Measurements from ENCODE around the gene INTS6L. TPM values are rescaled to one million over a fixed set of nuclear protein-coding genes. Genes with fewer than 3 reads are reported as not detected.
"Not testable (repeated sequence)": the region's sequence is repeated elsewhere in the genome, so short reads cannot be mapped to it uniquely, and the experiment has no call there.

Gene INTS6L
- total and polyA plus RNA-seq, 4 donors, result 1.4 to 15.6 (median 12.7) TPM

- H3K36me3 ChIP-seq (ENCODE audit: control insufficient read depth in 1 of 2, insufficient read depth in 2 of 2, low read length in 1 of 2), result no peaks in the 10 kb centered on the region
- 65 to 76% methylated on average over 6 of the region's 6 CpGs for WGBS, 2 donors
- no peak overlapping the region for H3K27ac ChIP-seq (ENCODE audit: low read depth in 1 of 2, low read length in 2 of 2)
- ATAC-seq (ENCODE audit: low FRiP score) (no peak), DNase-seq (no peak)
- no peaks in the 10 kb centered on the region for H3K9me3 ChIP-seq (ENCODE audit: control insufficient read depth, low read length)
- H3K27me3 ChIP-seq (ENCODE audit: control insufficient read depth in 1 of 2, insufficient read depth in 2 of 2, low read length in 1 of 2), result no peaks in the 10 kb centered on the region
- H3K4me1 ChIP-seq (ENCODE audit: control insufficient read depth in 1 of 2, insufficient read depth in 2 of 2, low read length in 2 of 2), result no peaks in the 10 kb centered on the region
- intact Hi-C loops (cut with DNase I), result no loop called here
- H3K4me3 ChIP-seq (ENCODE audit: low read length in 2 of 2), result no peak overlapping the region
Observed at GRCh38 chrX:135605906-135606305, 85.4 kb downstream of the INTS6L start.

GRCh38 chrX:135624408-135625204, 104.1 kb downstream of the INTS6L start:
- ATAC-seq (ENCODE audit: low FRiP score); H3K4me1 ChIP-seq (ENCODE audit: control insufficient read depth in 1 of 2, insufficient read depth in 2 of 2, low read length in 2 of 2); H3K9me3 ChIP-seq (ENCODE audit: control insufficient read depth, low read length); H3K36me3 ChIP-seq (ENCODE audit: control insufficient read depth in 1 of 2, insufficient read depth in 2 of 2, low read length in 1 of 2); H3K27me3 ChIP-seq (ENCODE audit: control insufficient read depth in 1 of 2, insufficient read depth in 2 of 2, low read length in 1 of 2); H3K4me3 ChIP-seq (ENCODE audit: low read length in 2 of 2); DNase-seq; intact Hi-C loops (cut with DNase I); H3K27ac ChIP-seq (ENCODE audit: low read depth in 1 of 2, low read length in 2 of 2): not testable (repeated sequence)
- WGBS, 2 donors, result 61 to 74% methylated on average over 3 to 5 of the region's 7 CpGs

- ATAC-seq (ENCODE audit: low FRiP score) (no peak), DNase-seq (no peak)
- intact Hi-C loops (cut with DNase I), result no loop called here
- H3K27me3 ChIP-seq (ENCODE audit: control insufficient read depth in 1 of 2, insufficient read depth in 2 of 2, low read length in 1 of 2), result no peaks in the 10 kb centered on the region
- no peaks in the 10 kb centered on the region for H3K4me1 ChIP-seq (ENCODE audit: control insufficient read depth in 1 of 2, insufficient read depth in 2 of 2, low read length in 2 of 2)
- H3K36me3 ChIP-seq (ENCODE audit: control insufficient read depth in 1 of 2, insufficient read depth in 2 of 2, low read length in 1 of 2), result no peaks in the 10 kb centered on the region
- 73 to 92% methylated on average over 6 of the region's 6 CpGs for WGBS, 2 donors
- no peak overlapping the region for H3K27ac ChIP-seq (ENCODE audit: low read depth in 1 of 2, low read length in 2 of 2)
- H3K9me3 ChIP-seq (ENCODE audit: control insufficient read depth, low read length), result no peaks in the 10 kb centered on the region
- no peak overlapping the region for H3K4me3 ChIP-seq (ENCODE audit: low read length in 2 of 2)
Observed at GRCh38 chrX:135625995-135626394, 105.5 kb downstream of the INTS6L start.

GRCh38 chrX:135629342-135629741, 108.9 kb downstream of the INTS6L start:
- no peak for DNase-seq
- H3K4me3 ChIP-seq (ENCODE audit: low read length in 2 of 2), result no peak overlapping the region
- no peaks in the 10 kb centered on the region for H3K4me1 ChIP-seq (ENCODE audit: control insufficient read depth in 1 of 2, insufficient read depth in 2 of 2, low read length in 2 of 2)
- intact Hi-C loops (cut with DNase I), result no loop called here
- H3K27me3 ChIP-seq (ENCODE audit: control insufficient read depth in 1 of 2, insufficient read depth in 2 of 2, low read length in 1 of 2), result no peaks in the 10 kb centered on the region
- no peaks in the 10 kb centered on the region for H3K9me3 ChIP-seq (ENCODE audit: control insufficient read depth, low read length)
- H3K36me3 ChIP-seq (ENCODE audit: control insufficient read depth in 1 of 2, insufficient read depth in 2 of 2, low read length in 1 of 2), result no peaks in the 10 kb centered on the region
- ATAC-seq (ENCODE audit: low FRiP score), result no peak
- WGBS, 2 donors, result 53 to 77% methylated on average over 3 of the region's 3 CpGs
- no peak overlapping the region for H3K27ac ChIP-seq (ENCODE audit: low read depth in 1 of 2, low read length in 2 of 2)

Other genes with a start within 250 kb of the INTS6L start
- not detected for gene ETDC, start 211.2 kb upstream of the INTS6L start, total RNA-seq
- not detected for gene ETDC, start 211.2 kb upstream of the INTS6L start, polyA plus RNA-seq
- 10 to 100 TPM in 1 of 2 donors, 1 to 10 TPM in 1; 7.3 to 10.9 TPM for gene ZNF75D, start 176.6 kb upstream of the INTS6L start, total RNA-seq
- 10 to 100 TPM in 1 of 2 donors, 1 to 10 TPM in 1; 4.1 to 10.2 TPM for gene ZNF75D, start 176.6 kb upstream of the INTS6L start, polyA plus RNA-seq
- gene ZNF449, start 175.9 kb upstream of the INTS6L start, total RNA-seq, result 10 to 100 TPM; 13.6 to 19.6 TPM
- 1 to 10 TPM; 2.6 to 8.6 TPM for gene ZNF449, start 175.9 kb upstream of the INTS6L start, polyA plus RNA-seq
- 1 to 10 TPM in 1 of 2 donors, under 1 TPM in 1; 0.42 to 1.0 TPM for gene SMIM10L2A, start 98.7 kb upstream of the INTS6L start, total RNA-seq
- gene SMIM10L2A, start 98.7 kb upstream of the INTS6L start, polyA plus RNA-seq, result under 1 TPM in 1 of 2 donors, not detected in 1; 0.41 TPM
- not detected for gene CT45A1, start 193.0 kb downstream of the INTS6L start, total RNA-seq
- gene CT45A1, start 193.0 kb downstream of the INTS6L start, polyA plus RNA-seq, result not detected
- not detected for gene CT45A3, start 247.5 kb downstream of the INTS6L start, total RNA-seq
- not detected for gene CT45A3, start 247.5 kb downstream of the INTS6L start, polyA plus RNA-seq